Measurements from ENCODE around the gene DLG2. TPM values are rescaled to one million over a fixed set of nuclear protein-coding genes. Genes with fewer than 3 reads are reported as not detected.

DLG2 gene
- total and polyA plus RNA-seq, 11 donors: 2.4 to 13.9 (median 7.1) TPM

DNA sequence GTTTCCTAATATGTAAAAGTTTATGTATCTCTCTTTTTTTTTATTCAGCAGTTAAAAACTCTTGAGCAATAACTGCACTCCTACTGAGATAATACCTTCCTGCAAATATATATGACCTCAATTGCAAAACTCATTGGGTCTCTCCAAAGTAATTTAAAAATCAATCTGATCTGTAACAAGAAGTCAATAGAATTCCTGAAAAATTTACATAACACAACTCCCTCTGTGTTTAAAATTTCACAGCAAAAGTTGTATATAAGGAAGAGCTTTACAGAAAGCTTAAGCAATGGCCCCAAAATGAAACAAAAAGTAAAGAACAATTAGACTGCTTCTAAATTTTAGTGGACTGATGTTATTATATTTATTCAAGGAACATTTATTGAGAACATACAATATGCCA lies 313.4 kb downstream of the DLG2 start:
- TF ChIP-seq, protein P1, sequence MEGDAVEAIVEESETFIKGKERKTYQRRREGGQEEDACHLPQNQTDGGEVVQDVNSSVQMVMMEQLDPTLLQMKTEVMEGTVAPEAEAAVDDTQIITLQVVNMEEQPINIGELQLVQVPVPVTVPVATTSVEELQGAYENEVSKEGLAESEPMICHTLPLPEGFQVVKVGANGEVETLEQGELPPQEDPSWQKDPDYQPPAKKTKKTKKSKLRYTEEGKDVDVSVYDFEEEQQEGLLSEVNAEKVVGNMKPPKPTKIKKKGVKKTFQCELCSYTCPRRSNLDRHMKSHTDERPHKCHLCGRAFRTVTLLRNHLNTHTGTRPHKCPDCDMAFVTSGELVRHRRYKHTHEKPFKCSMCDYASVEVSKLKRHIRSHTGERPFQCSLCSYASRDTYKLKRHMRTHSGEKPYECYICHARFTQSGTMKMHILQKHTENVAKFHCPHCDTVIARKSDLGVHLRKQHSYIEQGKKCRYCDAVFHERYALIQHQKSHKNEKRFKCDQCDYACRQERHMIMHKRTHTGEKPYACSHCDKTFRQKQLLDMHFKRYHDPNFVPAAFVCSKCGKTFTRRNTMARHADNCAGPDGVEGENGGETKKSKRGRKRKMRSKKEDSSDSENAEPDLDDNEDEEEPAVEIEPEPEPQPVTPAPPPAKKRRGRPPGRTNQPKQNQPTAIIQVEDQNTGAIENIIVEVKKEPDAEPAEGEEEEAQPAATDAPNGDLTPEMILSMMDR (IDR thresholded peaks at IDR 0.05): no peak
- no peak for TF ChIP-seq POLR2A (IDR thresholded peaks at IDR 0.05)
- no peak overlapping the region for H3K27ac ChIP-seq
- DNase-seq (no peak), ATAC-seq (no peak)
- no peaks in the 10 kb centered on the region for H3K9me3 ChIP-seq
- no peaks in the 10 kb centered on the region for H3K36me3 ChIP-seq
- no peak overlapping the region for H3K4me3 ChIP-seq
- no peaks in the 10 kb centered on the region for H3K4me1 ChIP-seq
- H3K27me3 ChIP-seq: no peaks in the 10 kb centered on the region
- intact Hi-C loops (cut with DNase I): no loop called here

DNA sequence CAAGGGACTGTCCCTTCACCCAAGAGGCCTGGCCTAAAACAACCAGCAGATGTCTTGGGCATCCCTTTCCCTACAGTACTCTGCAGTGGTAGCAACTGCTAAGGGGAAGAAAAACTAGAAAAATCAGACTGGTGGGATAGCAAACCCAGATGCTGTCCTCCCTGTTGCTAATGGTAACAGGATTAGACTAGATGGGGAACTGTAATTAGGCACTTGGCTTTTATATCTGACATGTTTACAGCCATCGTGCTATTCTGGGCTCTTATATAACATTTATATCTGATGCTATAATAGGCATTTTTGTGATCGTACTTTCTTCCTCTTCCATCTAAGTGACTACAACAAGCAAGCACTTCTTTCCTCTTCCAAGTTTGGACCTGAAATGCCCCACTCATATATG lies 316.7 kb downstream of the DLG2 start:
- intact Hi-C loops (cut with DNase I): no loop called here
- no peak for ATAC-seq
- 34 to 42% (median 41%) methylated on average over 2 of the region's 2 CpGs for WGBS, 4 donors

DNA sequence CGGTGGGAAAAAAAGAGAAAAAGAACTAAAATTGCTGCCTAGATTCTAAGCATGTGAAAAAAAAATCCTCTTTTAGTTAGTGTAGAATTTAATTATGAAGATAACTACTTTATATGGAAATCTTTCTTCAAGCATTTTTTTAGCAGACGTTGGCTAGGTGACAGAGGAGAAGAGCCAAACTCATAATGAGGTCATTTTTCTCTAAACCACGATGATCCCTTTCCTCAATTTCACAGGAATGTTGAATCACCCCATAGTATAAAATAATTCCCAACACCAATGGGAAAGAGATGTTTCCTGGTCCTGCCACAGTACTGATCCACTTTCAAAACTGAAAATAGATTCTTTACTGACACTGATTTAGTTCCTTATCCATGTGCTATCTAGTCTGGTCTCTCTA lies 319.8 kb downstream of the DLG2 start:
- Histone ChIP-seq H3K4me3 (no peak overlapping the region), H3K36me3 (no peaks in the 10 kb centered on the region), H3K27me3 (no peaks in the 10 kb centered on the region), H3K9me3 (no peaks in the 10 kb centered on the region), H3K4me1 (peaks cover 0 to 5% (median 0%) of the 10 kb centered on the region in 12 donors), H3K27ac (no peak overlapping the region)
- WGBS, 4 donors: 69 to 74% (median 70%) methylated on average over 3 of the region's 3 CpGs
- DNase-seq (no peak), ATAC-seq (no peak)
- intact Hi-C loops (cut with DNase I): no loop called here
- TF ChIP-seq, protein P1 (IDR thresholded peaks at IDR 0.05): no peak
- TF ChIP-seq POLR2A (IDR thresholded peaks at IDR 0.05): no peak

More for the DNA sequence above, 316.7 kb downstream of the DLG2 start:
- no peak for DNase-seq
- H3K9me3 ChIP-seq: no peaks in the 10 kb centered on the region
- H3K36me3 ChIP-seq: no peaks in the 10 kb centered on the region
- H3K4me3 ChIP-seq: no peak overlapping the region
- no peaks in the 10 kb centered on the region for H3K27me3 ChIP-seq
- TF ChIP-seq, protein P1 (IDR thresholded peaks at IDR 0.05): no peak
- no peak for TF ChIP-seq POLR2A (IDR thresholded peaks at IDR 0.05)
- H3K4me1 ChIP-seq: peaks cover 0 to 5% (median 0%) of the 10 kb centered on the region in 12 donors
- no peak overlapping the region for H3K27ac ChIP-seq

- Histone ChIP-seq H3K27ac (no peak overlapping the region), H3K4me1 (no peaks in the 10 kb centered on the region), H3K27me3 (no peaks in the 10 kb centered on the region), H3K36me3 (no peaks in the 10 kb centered on the region), H3K9me3 (no peaks in the 10 kb centered on the region), H3K4me3 (no peak overlapping the region)
- ATAC-seq (no peak), DNase-seq (no peak)
- TF ChIP-seq, protein P1 (IDR thresholded peaks at IDR 0.05): no peak
- no peak for TF ChIP-seq POLR2A (IDR thresholded peaks at IDR 0.05)
- intact Hi-C loops (cut with DNase I): no loop called here
- 71 to 89% (median 78%) methylated on average over 1 of the region's 1 CpG for WGBS, 4 donors
These were observed 325.1 kb downstream of the DLG2 start for GRCh38 chr11:85301895-85302678.
